ENCODE results near the gene CAMK2G. TPM values are rescaled to one million over a fixed set of nuclear protein-coding genes. Genes with fewer than 3 reads are reported as not detected.

The CAMK2G gene
- total RNA-seq, 1 experiment from 2014 or later: 41.4 TPM

DNA sequence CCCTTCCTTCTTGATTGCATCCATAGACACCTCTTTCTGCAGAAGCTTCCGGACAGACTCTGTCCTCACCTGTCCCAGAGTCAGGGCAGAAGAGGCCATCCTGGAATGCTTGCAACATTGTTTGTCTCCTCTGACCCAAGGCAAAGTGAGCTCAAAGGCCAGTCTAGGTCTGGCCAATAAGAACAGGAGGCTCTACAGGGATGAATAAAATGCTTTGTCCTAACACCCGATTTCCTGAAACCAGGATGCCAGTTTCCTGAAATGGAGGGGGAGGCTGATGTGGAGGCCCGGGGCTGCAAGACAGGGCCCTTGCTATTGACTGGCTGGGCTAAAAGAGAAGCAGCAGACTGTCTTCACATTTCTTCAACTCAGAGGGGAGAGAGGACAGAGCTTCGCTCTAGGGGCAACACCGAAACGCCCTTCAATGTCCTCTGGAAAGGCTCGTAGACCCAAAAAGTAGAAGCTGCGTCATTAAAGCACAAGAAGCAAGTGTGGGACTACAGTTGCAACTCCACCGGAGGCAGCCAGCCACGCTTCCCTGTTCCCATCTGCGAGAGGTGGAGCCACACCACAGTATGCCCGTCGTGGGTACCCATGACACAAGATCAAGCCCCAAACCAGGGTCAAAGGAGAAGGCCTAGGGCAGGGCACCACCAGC lies 33.8 kb downstream of the CAMK2G start:
- ChIA-PET POLR2A (no interaction called here), CTCF (no interaction called here)
- no peak for ATAC-seq
- H3K4me3 ChIP-seq (ENCODE audit: low read depth in 2 of 2, low read length in 2 of 2): no peak overlapping the region
- BruUV-seq (replicated peaks): no TSS peak
- no peaks in the 10 kb centered on the region for H3K9me3 ChIP-seq (ENCODE audit: control insufficient read depth, insufficient read depth, low read depth, low read length)
- H3K4me1 ChIP-seq (ENCODE audit: control insufficient read depth, insufficient read depth, low read length): no peaks in the 10 kb centered on the region
- TF ChIP-seq SIN3A (IDR thresholded peaks at IDR 0.05; ENCODE audit: borderline replicate concordance, insufficient read depth, low read depth, low read length) (no peak), POLR2AphosphoS5 (IDR thresholded peaks at IDR 0.05; ENCODE audit: low read depth, low read length) (no peak), TCF7L2 (IDR thresholded peaks at IDR 0.05; ENCODE audit: low read depth, low read length) (no peak)
- TF ChIP-seq, protein P1, sequence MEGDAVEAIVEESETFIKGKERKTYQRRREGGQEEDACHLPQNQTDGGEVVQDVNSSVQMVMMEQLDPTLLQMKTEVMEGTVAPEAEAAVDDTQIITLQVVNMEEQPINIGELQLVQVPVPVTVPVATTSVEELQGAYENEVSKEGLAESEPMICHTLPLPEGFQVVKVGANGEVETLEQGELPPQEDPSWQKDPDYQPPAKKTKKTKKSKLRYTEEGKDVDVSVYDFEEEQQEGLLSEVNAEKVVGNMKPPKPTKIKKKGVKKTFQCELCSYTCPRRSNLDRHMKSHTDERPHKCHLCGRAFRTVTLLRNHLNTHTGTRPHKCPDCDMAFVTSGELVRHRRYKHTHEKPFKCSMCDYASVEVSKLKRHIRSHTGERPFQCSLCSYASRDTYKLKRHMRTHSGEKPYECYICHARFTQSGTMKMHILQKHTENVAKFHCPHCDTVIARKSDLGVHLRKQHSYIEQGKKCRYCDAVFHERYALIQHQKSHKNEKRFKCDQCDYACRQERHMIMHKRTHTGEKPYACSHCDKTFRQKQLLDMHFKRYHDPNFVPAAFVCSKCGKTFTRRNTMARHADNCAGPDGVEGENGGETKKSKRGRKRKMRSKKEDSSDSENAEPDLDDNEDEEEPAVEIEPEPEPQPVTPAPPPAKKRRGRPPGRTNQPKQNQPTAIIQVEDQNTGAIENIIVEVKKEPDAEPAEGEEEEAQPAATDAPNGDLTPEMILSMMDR (IDR thresholded peaks at IDR 0.05): no peak
- TF ChIP-seq, protein P2, sequence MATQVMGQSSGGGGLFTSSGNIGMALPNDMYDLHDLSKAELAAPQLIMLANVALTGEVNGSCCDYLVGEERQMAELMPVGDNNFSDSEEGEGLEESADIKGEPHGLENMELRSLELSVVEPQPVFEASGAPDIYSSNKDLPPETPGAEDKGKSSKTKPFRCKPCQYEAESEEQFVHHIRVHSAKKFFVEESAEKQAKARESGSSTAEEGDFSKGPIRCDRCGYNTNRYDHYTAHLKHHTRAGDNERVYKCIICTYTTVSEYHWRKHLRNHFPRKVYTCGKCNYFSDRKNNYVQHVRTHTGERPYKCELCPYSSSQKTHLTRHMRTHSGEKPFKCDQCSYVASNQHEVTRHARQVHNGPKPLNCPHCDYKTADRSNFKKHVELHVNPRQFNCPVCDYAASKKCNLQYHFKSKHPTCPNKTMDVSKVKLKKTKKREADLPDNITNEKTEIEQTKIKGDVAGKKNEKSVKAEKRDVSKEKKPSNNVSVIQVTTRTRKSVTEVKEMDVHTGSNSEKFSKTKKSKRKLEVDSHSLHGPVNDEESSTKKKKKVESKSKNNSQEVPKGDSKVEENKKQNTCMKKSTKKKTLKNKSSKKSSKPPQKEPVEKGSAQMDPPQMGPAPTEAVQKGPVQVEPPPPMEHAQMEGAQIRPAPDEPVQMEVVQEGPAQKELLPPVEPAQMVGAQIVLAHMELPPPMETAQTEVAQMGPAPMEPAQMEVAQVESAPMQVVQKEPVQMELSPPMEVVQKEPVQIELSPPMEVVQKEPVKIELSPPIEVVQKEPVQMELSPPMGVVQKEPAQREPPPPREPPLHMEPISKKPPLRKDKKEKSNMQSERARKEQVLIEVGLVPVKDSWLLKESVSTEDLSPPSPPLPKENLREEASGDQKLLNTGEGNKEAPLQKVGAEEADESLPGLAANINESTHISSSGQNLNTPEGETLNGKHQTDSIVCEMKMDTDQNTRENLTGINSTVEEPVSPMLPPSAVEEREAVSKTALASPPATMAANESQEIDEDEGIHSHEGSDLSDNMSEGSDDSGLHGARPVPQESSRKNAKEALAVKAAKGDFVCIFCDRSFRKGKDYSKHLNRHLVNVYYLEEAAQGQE (IDR thresholded peaks at IDR 0.05; ENCODE audit: insufficient read depth in 1 of 2, low read depth in 2 of 2, low read length in 1 of 2): no peak
- DNase-seq (ENCODE audit: low read depth, low spot score): no peak
- intact Hi-C loops (cut with micrococcal nuclease; ENCODE audit: unreplicated experiment) (no loop called here), in situ Hi-C loops (cut with HindIII; ENCODE audit: low pct_unique_long_range_greater_than_20kb, low sequenced_read_pairs) (no loop called here)
- no peaks in the 10 kb centered on the region for H3K27me3 ChIP-seq (ENCODE audit: control insufficient read depth, insufficient read depth, low read length)
- no peak overlapping the region for H3K27ac ChIP-seq (ENCODE audit: low read length)
- no peaks in the 10 kb centered on the region; the same call in 1 of the 2 replicates for H3K36me3 ChIP-seq (ENCODE audit: control insufficient read depth, insufficient read depth, low read length)

DNA sequence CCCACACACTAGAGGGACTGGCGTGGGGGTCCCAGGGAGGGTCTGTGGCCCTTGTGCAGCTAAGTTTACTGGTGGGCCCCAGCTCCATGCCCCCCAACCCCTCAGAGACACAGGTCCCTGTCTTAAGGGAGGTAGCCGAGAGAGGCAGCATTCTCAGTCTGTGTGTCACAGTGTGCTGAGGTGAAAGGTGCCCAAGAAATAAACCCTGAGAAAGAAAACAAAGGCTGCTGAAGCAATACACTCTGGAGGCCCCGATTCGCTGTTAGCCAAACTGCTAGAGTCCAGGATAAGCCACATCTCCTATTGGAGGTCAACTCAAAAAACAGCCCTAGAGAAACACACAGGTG lies 34.3 kb downstream of the CAMK2G start:
- no TSS peak for BruUV-seq (replicated peaks)
- DNase-seq (ENCODE audit: low read depth, low spot score) (no peak), ATAC-seq (no peak)
- intact Hi-C loops (cut with micrococcal nuclease; ENCODE audit: unreplicated experiment): no loop called here
- H3K4me1 ChIP-seq (ENCODE audit: control insufficient read depth, insufficient read depth, low read length): no peaks in the 10 kb centered on the region
- TF ChIP-seq POLR2AphosphoS5 (IDR thresholded peaks at IDR 0.05; ENCODE audit: low read depth, low read length) (no peak), SIN3A (IDR thresholded peaks at IDR 0.05; ENCODE audit: borderline replicate concordance, insufficient read depth, low read depth, low read length) (no peak), TCF7L2 (IDR thresholded peaks at IDR 0.05; ENCODE audit: low read depth, low read length) (no peak)
- TF ChIP-seq, protein P1 (IDR thresholded peaks at IDR 0.05): no peak
- TF ChIP-seq, protein P2 (IDR thresholded peaks at IDR 0.05; ENCODE audit: insufficient read depth in 1 of 2, low read depth in 2 of 2, low read length in 1 of 2): no peak
- POLR2A ChIA-PET: no interaction called here
- H3K27me3 ChIP-seq (ENCODE audit: control insufficient read depth, insufficient read depth, low read length): no peaks in the 10 kb centered on the region
- in situ Hi-C loops (cut with HindIII; ENCODE audit: low pct_unique_long_range_greater_than_20kb, low sequenced_read_pairs): no loop called here
- no peak overlapping the region for H3K27ac ChIP-seq (ENCODE audit: low read length)
- H3K36me3 ChIP-seq (ENCODE audit: control insufficient read depth, insufficient read depth, low read length): no peaks in the 10 kb centered on the region; the same call in 1 of the 2 replicates
- H3K4me3 ChIP-seq (ENCODE audit: low read depth in 2 of 2, low read length in 2 of 2): no peak overlapping the region
- H3K9me3 ChIP-seq (ENCODE audit: control insufficient read depth, insufficient read depth, low read depth, low read length): no peaks in the 10 kb centered on the region
- CTCF ChIA-PET: no interaction called here

All from Panc1 (cell line).